Kidney tubule cell (primary cell): ENCODE measurements around the gene LHX8.
"Not testable (repeated sequence)": the region's sequence is repeated elsewhere in the genome, so short reads cannot be mapped to it uniquely, and the experiment has no call there.

Experiments
- DNase-seq: peaks from one replicate; pipeline ENCODE4 v3.0.0-alpha.2; 2018; ENCODE audit warnings: low spot score

Gene LHX8

DNA sequence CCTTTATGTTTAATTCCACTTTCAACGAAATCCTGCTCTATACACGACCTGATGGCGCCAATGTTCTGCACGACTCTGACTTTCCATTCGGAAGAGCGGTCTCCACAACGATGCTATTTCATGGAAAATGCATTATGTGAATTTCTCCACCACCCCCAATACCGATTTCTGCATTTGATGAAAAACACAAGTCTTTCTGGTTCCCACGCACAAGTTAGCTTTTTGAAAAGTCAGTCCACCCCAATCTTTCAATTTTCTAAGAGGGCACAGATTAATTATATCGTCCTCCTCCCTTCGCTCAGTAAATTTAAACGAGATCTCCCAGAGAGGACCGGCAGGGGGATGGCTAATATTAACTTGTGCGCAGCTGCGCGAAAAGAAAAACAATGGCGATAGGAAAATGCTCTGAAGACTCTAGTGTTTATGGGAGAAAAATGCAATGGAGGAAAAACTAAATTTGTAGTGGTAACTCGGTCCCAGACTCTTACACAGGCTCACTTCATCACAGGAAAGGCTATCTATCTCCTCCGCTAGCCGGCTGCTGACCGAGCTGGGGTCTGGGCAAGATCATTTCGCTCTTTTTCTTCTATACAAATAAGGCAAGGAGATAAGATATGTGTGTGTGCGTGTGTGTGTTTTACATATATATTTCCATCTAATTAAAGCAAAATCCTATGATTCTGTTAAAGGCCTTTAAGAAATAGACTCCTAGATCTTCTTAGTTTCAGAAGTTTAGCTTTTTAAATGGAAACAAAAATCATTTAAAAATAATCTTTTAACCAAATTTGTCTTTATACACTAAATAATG is 1.2 kb upstream of the LHX8 start:
- DNase-seq, result no peak

DNA sequence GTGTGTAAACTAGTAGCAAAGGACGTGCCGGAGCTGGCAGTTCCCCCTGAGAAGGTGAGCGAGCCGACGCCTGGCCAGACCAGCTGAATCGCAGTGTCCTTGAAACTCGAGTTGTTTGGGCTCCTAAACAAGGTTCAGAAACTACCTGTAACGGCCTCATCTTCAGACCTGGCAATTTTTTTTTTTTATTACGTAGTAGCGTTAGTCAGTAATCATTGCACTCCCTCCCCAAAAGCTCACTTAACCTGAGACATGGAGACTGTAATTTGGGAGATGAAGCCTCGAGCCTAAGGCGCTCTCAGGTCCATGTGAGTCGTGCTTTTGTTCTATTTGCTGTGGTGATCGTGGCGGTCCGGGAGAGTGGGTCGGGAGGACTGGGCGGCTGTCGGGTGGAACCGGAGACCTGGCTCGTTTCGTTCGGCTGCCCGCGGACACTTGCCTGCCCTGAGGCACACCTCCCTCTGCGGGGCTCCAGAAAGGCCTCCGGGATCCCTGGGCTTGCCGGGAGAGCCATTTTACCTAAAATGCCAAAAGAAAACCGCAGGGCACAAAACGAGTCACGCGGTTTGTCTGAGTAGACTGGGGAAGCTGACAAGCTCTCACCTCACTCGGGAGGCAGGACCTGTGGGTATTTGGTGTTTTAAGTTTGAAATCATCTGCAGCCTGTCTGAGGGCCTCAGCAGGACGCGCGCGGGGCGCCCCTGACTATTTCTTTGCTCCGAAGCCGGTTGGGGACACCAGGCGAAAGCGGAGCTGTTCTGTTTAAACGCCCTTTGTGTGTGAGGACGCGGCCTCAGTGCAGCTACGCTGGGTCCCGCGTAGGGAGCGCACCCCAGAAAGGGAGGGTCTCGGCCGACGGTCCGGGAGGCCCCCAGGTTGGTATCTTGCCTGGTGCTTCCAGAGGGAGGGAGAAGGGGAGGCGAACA is 722 bp downstream of the LHX8 start:
- peak; percentile 11 for DNase-seq

DNA sequence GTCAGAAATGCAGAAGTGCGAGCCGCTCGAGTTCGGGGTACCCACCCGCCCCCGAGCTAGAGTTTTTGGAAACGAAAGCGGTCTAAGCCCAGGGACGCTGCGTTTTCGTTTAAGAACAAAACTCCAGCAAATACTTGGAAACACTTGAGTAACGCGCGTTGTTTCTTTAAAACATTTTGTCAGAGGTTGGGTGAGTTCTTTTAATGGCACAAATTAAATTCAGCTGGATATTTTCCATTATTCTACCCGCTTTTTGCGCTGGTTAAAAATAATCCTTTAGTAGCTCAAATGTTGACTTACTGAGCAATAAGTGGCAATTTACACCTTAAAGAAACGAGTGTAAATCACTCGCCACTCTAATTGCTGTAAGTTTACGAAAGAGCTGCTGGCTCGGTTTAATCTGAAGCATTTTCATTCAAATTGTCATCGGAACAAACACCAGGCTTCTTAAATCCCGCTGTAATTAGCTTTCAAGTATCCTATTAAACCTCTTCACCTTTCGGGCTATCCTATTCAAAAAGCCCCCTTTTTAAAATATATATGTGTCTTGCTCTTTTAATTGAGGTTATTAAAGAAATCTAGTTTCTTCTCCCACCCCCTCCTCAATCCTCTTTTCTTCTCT is 1.5 kb downstream of the LHX8 start:
- no peak for DNase-seq

DNA sequence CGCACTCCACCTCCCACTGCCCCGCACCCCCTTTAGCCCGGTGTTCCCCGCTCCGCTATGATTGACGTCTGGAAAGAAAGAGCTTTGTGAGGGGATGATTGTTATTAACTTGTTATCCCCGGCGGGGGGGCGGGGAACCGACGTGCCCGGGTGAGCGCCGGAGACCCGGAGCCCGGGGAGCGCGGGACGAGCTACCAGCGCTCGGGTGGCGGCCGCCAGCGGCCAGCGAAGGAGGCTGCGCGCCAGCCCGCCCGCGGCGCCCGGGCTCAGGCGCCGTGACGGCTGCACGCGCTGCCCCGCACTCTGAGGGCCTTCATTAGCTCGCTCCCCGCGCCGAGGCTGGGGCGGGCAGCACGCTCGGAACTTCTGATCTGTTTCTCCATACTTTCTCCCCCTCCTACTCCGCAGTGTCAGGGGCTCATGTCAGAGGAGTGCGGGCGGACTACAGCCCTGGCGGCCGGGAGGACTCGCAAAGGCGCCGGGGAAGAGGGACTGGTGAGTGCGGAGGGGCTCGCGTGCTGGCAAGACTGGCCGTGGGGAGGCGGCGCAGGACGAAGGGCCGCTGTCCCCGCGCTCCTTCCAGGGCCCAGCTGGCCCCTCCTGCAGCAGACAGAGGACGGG is 2.1 kb downstream of the LHX8 start:
- no peak for DNase-seq

DNA sequence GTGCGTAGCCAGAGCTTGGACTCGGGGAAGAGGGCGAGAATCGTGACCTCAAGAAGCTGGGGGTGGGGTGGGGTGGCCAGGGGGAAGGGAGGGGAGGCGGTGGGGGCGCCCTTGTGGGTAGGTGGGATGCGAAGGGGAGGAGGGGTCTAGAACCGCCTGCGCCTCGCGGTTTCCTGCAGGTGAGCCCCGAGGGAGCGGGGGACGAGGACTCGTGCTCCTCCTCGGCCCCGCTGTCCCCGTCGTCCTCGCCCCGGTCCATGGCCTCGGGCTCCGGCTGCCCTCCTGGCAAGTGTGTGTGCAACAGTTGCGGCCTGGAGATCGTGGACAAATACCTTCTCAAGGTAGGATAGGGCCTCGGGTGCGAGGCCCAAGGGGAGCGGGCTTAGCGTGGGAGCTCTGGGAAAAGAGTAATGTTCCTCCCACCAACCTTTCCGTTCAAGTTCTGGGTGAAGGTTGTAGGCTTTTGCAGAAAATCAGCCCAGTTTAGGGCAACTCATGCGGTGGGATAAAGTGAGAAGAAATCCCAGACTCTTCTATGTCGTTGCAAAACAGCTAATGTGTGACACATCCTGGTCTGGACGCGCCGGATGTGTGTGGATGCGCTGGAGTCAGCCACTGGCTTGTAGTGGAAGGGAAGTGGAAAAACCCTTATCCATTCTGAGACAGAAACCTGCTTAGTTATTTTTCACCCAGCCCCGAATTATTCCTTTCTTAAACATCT is 2.9 kb downstream of the LHX8 start:
- DNase-seq, result peak; percentile 58

DNA sequence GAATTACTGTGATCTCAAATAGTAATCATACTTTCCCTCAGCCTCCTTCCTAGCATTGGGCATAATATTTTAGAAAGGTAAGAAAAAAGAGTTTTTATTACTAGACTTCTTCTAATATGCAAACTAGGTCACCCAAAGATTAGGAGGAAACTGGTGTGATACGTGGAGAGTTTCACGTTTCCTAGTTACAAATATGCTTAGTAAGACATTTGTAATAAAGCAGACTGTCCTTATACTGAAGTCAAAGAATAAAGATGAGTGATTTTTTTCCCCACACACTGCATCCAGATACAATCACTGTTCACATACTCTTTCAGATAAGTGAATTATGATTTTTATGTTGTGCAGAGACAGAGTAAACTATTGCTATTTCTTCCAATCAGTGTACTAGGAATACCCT is 17.9 kb downstream of the LHX8 start:
- no peak for DNase-seq

DNA sequence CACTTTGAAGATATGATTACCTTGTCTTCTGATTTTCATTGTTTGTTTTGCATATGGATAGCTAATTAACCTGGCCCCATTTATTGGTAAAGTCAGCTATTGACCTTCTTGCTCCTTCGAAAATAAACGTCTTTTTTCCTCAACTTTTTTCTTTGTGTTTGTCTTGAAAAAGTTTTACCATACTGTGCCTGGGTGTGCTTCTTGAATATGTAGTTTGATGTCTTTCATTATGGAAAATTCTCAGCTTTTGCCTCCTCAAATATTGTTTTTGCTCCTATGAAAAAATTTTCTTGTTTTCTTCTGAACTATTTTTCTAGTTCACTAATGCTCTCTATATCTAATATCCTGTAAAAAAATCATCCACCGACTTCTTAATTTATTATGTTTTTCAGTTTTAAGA is 25.0 kb downstream of the LHX8 start:
- DNase-seq, result no peak

DNA sequence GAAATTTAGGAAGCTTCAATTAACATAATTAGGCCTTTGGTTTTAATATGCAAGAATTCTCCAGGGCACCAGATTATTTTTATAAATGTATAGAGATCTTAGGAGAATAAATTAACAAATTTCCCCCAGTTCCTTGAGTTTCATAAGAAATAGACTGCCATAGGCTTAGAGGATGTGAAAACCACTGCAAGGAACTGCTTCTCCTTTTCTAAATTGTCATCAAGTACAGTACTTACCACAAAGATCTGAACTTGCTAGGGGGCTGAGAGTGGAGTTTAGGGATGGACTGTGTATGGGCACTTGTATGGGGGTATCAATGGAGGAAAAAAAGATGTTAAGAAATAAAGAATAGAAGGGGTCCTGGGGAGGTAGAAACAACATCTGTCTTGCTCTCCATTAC is 31.1 kb downstream of the LHX8 start:
- DNase-seq, result no peak

DNA sequence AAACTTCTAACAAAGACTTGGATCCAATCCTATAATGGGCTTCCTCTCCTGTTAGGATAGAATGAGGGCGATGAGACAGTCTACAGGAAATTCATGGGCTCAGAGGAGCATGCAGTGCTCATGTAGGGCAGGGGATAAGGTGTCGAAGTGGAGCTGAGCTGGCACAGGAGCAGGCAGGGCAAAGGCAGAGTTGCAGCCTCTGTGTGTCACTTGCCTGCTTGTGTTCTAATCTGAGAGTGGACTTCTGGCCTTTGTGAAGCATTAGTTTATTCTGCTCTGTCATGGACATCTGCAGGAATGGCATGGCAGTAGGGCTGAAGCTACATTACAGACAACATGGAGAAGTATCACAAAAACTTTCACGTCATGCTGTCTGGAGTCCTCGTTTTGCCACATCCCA is 32.6 kb downstream of the LHX8 start:
- DNase-seq, result no peak

DNA sequence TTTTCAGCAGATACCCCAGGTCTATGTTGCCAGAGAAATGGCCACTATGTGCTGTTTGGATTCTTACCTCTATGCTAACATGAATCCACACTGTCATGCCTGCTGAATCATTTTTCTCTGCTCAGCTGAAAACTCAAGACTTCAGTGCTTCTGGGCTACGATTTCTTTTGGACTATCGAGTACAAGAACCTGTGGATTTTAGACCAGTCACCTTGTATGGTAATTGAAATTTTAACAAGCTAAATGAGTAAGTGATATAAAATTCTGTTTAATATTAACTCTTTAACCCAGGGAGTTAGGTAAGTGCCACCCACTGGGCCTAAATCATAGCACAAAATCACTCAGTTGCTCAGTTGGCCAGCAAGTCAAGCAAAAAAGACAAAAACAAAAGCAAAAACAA is 35.8 kb downstream of the LHX8 start:
- DNase-seq, result peak; percentile 72

DNA sequence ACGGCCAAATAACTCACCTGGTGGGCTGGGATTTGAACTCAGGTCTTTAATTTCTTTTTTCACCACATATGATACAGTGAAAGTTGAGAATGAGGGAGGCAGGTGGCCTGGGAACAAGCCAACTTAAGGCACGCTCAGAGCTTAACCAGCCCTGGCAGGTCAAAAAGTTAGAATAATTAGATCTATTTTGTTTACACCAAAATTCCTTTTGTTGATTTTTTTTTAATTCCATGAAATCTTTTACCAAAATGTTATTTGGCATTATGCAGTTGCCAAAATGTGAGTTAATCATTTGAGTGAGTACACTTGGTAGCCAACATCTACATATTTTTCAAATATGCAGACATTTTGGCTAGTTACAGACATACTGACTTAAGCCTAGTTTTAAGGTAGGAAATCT is 36.8 kb downstream of the LHX8 start:
- no peak for DNase-seq

DNA sequence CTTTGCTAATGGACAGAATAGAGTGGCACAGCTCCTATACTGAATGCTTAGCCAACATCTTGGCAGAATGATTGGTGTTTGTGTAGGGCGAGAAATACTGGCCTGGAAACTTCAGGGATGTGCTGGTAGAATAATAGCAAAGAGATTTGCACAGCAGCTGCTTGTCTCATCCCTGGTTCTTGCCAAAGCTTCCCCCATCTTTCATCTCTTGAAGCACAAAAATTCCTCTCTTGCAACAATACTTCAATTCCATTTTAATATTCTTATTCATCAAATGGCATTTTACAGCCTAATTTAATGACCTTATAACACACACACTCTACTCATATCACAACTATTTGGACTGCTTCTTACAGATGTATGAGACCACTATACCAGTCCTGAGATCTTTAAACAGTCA is 37.7 kb downstream of the LHX8 start:
- no peak for DNase-seq

DNA sequence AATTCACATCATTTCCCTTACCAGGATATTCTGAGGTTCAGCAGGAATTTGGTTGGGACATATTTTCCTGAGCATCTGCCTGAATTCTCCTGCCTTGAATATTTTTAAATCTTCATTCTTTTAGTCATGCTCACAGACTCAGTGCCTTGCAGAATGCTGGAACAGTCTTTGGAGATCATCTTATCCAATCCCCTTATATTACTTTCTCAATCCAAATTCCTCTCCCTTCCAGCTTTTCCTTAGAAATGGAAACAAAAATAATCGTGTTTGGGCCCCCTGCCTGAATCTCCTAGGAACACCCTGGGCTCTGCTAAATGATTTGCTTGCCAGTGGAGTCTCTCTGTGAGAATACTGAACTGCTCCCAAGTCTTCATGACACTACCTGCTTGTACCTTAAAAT is 38.4 kb downstream of the LHX8 start:
- no peak for DNase-seq

DNA sequence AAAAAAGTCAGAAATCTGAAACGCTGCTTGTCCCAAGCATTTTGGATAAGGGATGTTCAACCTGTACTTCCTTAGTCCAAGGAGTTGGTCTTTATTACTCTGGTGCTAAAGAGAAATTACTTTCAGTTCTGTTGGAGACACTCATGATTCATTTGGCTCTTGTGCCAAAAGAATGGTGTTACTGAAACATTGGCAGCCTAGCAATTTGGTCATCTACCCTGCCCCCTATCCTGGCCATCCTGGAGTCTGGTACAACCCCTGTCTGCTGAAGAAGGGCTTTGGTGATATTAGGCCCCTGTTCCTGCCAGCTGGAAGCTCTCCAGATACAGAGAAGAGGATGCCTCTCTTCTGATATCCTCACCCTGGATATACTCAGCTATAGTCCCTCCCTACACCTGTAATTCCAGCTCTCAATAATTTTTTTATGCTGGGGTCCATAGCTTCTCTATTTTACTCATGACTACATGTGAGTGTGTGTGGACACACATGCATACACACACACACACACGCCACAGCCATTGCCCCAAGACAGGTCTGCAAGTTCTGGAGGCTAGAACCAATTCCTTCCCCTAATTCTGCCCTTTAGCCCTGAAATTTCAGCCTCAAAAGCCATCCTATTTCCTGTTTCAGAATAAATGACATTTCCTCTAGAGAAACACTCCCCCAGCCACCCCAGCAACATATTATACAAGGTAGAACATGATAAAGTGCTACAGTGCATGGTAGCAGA is 40.0 kb downstream of the LHX8 start:
- peak; percentile 10 for DNase-seq

DNA sequence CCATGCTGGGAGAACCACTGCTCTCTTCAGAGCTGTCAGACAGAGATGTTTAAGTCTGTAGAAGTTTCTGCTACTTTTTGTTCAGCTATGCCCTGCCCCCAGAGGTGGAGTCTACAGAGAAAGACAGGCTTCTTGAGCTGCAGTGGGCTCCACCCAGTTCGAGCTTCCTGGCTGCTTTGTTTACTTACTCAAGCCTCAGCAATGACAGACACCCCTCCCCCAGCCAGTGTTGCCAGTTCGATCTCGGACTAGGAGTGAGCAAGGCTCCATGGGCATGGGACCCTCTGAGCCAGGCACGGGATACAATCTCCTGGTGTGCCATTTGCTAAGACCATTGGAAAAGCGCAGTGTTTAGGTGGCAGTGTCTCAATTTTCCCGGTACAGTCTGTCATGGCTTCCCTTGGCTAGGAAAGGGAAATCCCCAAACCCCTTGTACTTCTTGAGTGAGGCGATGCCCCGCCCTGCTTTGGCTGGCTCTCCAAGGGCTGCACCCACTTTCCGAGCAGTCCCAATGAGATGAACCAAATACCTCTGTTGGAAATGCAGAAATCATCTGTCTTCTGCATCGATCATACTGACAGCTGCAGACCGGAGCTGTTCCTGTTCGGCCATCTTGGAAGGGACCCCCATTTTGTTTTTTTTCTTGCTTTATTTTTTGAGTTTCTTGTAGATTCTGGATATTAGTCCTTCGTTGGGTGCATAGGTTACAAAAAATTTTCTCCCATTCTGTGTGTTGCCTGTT is 47.2 kb downstream of the LHX8 start:
- not testable (repeated sequence) for DNase-seq

DNA sequence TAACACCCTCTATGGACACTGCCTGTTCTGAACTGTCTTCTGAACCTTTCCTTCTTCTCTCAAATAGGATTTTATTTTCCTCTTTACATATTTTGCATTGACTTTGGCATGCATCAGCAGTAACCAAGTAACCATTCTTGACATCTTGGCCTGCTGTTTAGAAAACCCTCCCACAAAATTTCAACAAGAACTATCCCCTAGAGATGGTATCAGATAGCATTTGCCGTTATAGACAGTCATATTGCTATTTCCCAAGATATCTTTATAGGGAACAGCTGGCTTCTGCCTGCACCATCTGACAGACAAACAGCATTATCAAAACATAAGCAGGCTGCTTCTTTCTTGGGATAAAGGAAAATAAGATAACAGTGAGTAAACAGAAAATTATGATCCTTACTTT is 54.7 kb downstream of the LHX8 start:
- no peak for DNase-seq

DNA sequence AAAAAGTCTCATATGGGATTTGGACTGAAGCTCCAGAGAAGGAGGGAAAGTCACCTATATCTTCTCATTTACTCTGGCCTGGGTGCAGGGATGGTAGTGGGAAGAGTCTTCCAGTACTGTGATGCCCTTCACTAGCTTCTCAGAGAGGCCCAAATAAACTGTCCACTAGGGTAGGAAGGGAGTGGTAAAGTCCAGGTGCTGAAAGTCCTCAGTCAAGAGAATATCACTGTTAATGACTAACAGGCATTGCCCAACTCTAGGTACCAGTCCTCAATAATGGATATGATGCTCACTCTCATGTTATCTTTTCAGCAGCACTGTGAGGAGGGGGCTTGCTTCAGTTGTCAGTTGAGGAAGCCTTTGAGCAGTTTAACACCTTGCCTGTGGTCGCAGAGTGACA is 64.0 kb downstream of the LHX8 start:
- DNase-seq, result no peak

DNA sequence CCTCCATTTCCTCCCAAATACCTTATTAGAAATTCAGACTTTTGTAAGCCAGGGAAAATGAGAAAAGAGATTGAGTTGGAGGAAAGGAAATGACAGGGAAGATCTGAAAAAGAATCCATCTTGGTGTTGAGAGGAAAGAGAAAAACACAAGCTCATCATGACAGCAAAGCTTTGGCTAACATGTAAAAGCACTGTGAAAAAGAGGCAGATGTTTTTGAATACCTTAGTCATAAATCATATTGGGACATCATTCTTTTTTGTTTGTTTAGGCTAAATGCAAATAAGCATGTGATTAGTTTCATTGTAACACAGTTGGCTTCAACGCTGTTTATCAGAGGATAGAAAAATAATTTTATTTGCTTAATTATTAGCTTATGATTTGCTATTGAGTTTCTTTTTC is 64.6 kb downstream of the LHX8 start:
- no peak for DNase-seq

DNA sequence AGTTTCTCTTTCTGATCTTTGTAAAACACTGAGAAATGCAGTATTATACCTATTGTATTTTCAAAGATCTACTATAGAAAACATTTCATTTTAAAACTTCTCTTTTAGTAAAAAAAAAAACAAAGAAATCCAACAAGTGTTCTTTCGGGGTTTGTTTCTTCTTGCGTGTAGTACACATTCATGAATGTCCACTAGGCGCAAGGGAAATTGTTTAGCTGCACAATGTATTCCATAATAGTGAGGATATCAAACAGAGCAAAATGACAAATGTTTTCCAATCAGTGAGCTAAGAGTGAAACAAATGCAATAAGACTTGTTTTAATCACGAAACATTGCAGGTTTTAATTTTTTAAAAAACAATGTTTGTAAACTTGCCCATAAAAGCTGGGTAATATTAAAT is 68.6 kb downstream of the LHX8 start:
- DNase-seq, result no peak
